ENCODE data around the gene DCLK1. TPM values are rescaled to one million over a fixed set of nuclear protein-coding genes. Genes with fewer than 3 reads are reported as not detected.

The DCLK1 gene
- total and polyA plus RNA-seq, 7 donors, result 0.98 to 15.1 (median 3.9) TPM

DNA sequence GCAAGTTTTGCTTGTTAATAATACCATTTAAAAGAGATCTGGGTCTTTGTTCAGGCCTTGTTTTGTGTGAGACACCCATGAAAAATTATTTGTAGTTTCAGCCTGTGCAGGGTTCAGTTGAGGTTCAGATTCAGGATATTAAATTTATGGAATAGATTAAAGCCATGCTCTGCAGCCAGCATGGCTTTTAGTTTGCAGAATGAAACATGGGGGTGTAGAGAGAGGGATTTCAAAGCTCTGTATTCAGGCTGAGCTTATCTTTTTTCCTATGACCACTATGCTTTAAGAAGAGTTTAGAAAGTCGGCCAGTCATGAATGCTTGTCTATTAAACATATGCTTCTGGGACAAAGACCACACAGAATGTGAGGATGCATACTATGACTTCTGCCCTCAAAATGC, 73.6 kb downstream of the DCLK1 start:
- Histone ChIP-seq H3K4me1 (no peaks in the 10 kb centered on the region), H3K27ac (no peak overlapping the region), H3K9me3 (no peaks in the 10 kb centered on the region), H3K27me3 (ENCODE audit: insufficient read depth in 3 of 3, low read length in 2 of 3) (no peaks in the 10 kb centered on the region), H3K4me3 (no peak overlapping the region), H3K36me3 (ENCODE audit: insufficient read depth in 1 of 2, low read depth in 1 of 2) (no peaks in the 10 kb centered on the region)
- DNase-seq (no peak), ATAC-seq (no peak)
- TF ChIP-seq, protein P1, sequence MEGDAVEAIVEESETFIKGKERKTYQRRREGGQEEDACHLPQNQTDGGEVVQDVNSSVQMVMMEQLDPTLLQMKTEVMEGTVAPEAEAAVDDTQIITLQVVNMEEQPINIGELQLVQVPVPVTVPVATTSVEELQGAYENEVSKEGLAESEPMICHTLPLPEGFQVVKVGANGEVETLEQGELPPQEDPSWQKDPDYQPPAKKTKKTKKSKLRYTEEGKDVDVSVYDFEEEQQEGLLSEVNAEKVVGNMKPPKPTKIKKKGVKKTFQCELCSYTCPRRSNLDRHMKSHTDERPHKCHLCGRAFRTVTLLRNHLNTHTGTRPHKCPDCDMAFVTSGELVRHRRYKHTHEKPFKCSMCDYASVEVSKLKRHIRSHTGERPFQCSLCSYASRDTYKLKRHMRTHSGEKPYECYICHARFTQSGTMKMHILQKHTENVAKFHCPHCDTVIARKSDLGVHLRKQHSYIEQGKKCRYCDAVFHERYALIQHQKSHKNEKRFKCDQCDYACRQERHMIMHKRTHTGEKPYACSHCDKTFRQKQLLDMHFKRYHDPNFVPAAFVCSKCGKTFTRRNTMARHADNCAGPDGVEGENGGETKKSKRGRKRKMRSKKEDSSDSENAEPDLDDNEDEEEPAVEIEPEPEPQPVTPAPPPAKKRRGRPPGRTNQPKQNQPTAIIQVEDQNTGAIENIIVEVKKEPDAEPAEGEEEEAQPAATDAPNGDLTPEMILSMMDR (IDR thresholded peaks at IDR 0.05), result no peak
- 83 to 87% (median 83%) methylated on average over 1 of the region's 1 CpG for WGBS, 3 donors
- intact Hi-C loops (cut with DNase I), result no loop called here

DNA sequence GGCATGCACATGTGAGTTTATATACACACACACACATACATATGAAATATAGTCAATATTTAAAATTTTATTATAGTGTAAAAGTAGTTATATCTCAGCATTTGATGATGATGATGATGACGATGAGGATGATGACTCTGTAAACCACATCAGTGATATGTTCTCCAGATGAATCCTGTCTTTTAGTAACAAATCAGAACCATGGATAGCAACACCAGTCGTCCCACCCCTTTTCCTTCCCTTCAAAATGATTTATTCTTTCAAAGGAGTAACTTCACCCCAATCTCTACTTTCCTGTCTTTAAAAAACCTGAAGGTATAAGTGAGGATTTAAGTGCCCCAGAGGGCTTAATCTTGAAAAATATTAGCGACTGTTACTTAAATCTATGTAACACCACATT, 74.1 kb downstream of the DCLK1 start:
- Histone ChIP-seq H3K4me3 (no peak overlapping the region), H3K27me3 (ENCODE audit: insufficient read depth in 3 of 3, low read length in 2 of 3) (no peaks in the 10 kb centered on the region), H3K36me3 (ENCODE audit: insufficient read depth in 1 of 2, low read depth in 1 of 2) (no peaks in the 10 kb centered on the region), H3K27ac (no peak overlapping the region), H3K4me1 (no peaks in the 10 kb centered on the region), H3K9me3 (no peaks in the 10 kb centered on the region)
- ATAC-seq (no peak), DNase-seq (no peak)
- 36 to 43% (median 42%) methylated on average over 3 of the region's 3 CpGs for WGBS, 3 donors
- TF ChIP-seq, protein P1 (IDR thresholded peaks at IDR 0.05), result no peak
- intact Hi-C loops (cut with DNase I), result no loop called here

DNA sequence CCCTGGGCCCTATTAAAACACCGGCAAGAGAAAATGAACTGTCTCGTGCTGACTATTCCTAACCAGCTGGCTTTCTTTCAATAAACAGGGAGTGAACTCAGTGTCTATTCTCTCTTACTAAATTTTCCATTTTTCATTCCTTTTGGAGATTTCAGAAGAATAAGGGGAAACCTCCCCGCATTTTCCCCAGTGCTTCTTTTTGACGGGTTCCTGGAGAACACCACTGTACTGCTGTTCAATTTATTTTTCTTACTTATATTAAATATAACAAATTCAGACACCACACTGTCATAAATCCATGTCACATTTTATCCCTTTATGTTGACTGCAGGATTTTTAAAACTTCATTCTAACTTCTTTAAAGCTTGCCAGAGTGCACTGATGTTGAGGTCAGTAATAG, 75.8 kb downstream of the DCLK1 start:
- intact Hi-C loops (cut with DNase I), result no loop called here
- H3K4me1 ChIP-seq, result no peaks in the 10 kb centered on the region
- DNase-seq, result no peak
- H3K4me3 ChIP-seq, result no peak overlapping the region
- H3K36me3 ChIP-seq (ENCODE audit: insufficient read depth in 1 of 2, low read depth in 1 of 2), result no peaks in the 10 kb centered on the region
- 78 to 85% (median 81%) methylated on average over 4 of the region's 4 CpGs for WGBS, 3 donors
- H3K9me3 ChIP-seq, result no peaks in the 10 kb centered on the region
- H3K27me3 ChIP-seq (ENCODE audit: insufficient read depth in 3 of 3, low read length in 2 of 3), result no peaks in the 10 kb centered on the region
- H3K27ac ChIP-seq, result no peak overlapping the region
- ATAC-seq, result no peak
- TF ChIP-seq, protein P1 (IDR thresholded peaks at IDR 0.05), result no peak

DNA sequence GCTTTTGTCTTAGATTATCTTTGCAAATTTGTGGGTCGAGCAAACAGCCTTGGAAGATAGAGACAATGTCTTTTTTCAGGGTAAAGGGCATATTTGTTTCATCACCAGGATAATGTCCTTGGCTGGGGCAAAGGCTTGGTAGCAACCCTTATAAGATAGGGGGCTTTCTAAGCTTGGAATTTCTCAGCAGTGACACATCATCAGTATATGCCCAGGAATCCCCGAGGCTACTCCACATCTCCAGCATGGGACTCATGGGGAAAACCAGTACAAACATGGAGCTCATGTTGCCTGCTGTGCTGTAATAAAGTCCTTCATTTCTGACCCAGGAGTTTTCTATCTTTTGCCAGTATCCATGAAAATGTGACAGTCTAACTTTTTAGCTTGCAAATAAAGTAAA, 77.1 kb downstream of the DCLK1 start:
- intact Hi-C loops (cut with DNase I), result no loop called here
- ATAC-seq (no peak), DNase-seq (no peak)
- Histone ChIP-seq H3K4me1 (no peaks in the 10 kb centered on the region), H3K4me3 (no peak overlapping the region), H3K27ac (no peak overlapping the region), H3K36me3 (ENCODE audit: insufficient read depth in 1 of 2, low read depth in 1 of 2) (no peaks in the 10 kb centered on the region), H3K27me3 (ENCODE audit: insufficient read depth in 3 of 3, low read length in 2 of 3) (no peaks in the 10 kb centered on the region), H3K9me3 (no peaks in the 10 kb centered on the region)
- 76 to 79% (median 77%) methylated on average over 2 of the region's 2 CpGs for WGBS, 3 donors
- TF ChIP-seq, protein P1 (IDR thresholded peaks at IDR 0.05), result no peak

DNA sequence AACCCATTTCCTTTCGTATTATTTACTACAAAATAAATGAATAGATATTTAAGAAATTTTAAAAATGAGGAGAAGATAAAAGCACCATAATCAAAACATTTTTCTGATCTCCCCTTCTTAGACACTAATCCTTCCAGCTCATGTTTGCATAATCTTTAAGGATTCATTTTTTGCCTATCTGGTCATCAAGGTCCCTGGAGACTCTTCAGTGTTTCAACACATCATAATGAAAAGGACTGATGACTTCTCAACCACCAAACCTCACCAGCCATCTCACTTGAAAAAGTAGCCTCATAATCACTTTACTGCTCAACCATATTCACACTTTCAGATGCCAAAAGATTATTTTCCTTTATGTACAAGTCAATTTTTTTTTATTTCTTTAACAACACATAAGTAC, 80.1 kb downstream of the DCLK1 start:
- Histone ChIP-seq H3K4me1 (no peaks in the 10 kb centered on the region), H3K9me3 (no peaks in the 10 kb centered on the region), H3K36me3 (ENCODE audit: insufficient read depth in 1 of 2, low read depth in 1 of 2) (no peaks in the 10 kb centered on the region), H3K27ac (no peak overlapping the region), H3K4me3 (no peak overlapping the region), H3K27me3 (ENCODE audit: insufficient read depth in 3 of 3, low read length in 2 of 3) (no peaks in the 10 kb centered on the region)
- intact Hi-C loops (cut with DNase I), result no loop called here
- TF ChIP-seq, protein P1 (IDR thresholded peaks at IDR 0.05), result no peak
- WGBS, 3 donors, result 78 to 97% (median 80%) methylated on average over 1 of the region's 1 CpG
- ATAC-seq (peak in 1 of 4 donors; percentile 36), DNase-seq (no peak)
